GM19438 (cell line): ENCODE measurements around the gene NR2C1.

Source experiments
- ATAC-seq: cut with Tn5 transposase; IDR thresholded peaks from one replicate; pipeline ENCODE4 v1.9.1; 2021; ENCODE audit warnings: low read depth; ENCODE audit not compliant: unreplicated experiment

The NR2C1 gene

DNA sequence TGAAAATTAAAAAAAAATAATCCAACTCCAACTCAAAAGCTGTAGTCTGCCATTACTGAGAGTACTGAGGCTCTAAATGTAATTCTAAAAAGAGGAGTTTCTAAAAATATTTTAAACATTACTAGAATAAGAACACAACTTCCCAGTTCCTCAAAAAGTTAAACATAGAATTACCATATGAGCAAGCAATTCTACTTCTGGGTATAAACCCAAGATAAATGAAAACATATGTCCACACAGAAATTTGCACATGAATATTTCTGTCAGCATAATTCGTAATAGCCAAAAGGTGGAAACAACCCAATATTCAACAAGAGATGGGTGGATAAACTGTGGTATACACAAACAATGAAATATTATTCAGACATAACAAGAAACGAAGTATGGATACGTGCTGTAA, 15.0 kb upstream of the NR2C1 start:
- ATAC-seq, result peak; percentile 75

DNA sequence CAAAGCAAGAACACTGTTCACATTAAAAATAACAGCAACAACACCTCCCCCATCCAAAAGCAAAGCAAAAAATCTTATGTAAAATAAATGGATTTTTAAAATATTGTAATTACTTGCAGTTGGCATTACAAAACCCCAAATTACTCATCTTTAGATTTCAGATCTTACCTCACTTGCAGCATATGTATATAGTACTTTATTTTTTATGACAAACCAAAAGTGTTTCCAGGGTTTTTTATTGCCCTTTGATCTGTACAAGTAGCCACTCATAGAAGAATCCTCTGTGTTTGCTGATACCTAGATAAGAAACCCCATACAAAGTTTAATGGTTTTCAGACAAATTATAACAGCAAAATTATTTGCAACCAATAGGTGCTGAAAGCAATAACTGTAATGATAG, 12.2 kb upstream of the NR2C1 start:
- no peak for ATAC-seq

DNA sequence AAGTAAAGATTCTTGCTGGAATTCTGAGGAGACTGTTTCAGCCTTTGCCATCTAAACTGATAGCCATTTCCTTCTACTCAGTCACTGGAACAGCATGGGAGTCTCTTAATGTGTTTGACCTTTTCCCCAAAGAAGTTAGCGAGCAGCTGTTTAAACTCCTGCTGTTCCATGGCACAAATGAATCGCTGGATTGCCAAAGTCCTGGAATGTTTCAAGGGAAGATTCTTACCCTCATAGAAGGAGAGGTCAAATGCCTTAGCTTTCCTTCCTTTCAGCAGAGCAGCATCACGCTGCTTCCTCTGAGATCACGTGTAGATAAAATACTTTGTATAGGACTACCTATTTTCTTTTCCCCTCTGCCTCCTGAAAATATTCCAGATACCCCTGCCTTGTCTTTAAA, 10.5 kb upstream of the NR2C1 start:
- ATAC-seq, result no peak

DNA sequence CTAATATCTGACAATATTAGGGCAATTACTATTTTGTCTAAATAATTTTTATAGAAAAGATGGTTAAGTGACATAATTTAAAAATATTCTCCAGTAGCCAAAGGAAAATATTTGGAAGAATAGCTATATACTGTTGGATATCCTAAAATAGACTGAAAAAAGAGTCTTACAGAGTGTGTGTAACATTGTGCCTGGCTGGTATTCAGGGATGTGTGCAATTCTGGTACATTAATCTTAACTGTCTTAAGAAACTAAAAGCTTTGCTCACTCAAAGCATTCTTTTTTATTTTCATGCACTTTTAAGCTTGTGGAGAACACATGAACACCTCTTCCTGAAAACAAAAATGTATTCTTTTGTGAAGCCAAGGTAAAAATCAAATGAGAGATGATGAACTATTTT, 10.1 kb upstream of the NR2C1 start:
- ATAC-seq, result no peak

DNA sequence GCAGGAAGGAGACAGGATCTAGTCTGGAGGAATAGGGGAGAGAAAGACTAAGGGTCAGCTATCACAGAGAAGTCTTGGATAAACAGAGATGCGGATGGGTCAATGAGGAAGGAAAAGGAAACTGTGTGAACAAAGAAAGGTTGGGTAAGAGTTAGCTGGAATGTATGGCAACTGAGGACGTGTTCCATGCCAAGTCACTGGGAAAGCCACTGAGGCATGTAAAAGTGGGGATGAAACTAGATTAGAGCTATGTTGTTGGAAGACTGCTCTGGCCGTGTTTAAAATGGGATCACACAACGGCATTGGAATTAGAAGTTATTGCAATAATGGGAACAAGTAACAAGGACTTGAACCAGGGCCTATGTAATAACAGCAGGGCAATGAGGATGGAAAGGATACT, 3.9 kb upstream of the NR2C1 start:
- ATAC-seq, result no peak

DNA sequence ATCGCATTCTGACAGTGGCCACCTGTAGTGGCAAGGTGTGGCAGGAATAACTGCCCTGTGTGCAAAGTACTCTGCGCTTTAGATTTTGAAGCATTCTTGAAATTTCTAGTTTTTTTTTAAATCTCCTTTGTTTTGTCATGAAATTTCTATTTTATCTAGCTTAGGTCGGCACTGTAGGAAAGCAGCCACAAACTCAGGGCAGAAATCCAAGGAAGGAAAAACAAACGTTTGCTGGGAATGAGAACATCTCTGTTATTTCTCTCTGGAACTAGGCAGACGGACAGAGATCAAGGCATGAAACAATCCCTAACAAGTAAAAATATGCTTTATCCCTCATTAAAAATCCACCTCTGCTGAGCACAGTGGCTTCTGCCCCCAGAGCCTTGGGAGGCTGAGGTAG, 1.3 kb upstream of the NR2C1 start:
- ATAC-seq, result no peak

DNA sequence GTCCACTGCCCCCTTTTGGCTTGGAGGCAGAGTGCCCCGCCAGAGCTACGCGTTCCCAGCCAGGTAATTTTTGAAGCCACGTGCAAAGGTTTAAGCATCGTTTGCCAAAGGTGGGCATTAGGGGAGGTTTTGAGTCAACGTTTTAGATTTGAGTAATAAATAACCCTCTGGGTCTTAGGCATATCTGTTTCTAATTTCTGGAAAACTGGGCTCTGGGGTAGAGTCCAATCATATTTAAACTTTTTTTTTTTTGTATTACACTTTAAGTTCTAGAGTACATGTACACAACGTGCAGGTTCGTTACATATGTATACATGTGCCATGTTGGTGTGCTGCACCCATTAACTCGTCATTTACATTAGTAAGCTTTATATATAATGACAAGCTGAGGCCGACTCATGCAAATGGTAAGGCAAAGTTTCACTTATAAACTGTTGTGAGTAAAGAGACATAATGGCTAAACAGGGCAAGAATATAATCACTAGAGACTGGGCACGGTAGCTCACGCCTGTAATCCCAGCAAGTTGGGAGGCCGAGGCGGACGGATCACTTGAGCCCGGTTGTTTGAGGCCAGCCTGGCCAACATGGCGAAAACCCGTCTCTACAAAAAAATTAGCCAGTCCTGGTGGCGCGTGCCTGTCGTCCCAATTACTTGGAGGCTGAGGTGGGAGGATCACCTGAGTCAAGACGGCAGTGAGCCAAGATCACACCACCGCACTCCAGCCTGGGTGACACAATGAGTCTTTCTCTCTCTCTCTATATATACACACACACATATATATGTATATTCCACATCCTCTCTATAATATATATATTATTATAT, 491 bp upstream of the NR2C1 start:
- ATAC-seq, result no peak

DNA sequence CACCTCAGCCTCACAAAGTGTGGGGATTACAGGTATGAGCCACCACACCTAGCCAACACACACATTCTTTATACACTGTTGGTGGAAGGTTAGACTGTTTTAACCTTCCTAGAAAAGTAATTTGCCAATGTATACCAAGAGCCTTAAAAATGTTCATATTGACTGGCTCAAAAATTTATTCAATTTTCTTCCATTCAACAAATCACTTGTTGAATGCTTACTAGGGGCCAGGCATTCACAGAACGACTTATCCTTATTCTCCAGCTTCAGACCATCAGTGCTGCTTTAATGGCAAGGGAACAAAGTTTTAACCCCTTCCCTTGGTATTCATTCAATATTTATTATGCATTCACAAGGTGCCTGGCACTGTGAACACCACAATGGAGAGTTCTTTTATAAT, 3.0 kb downstream of the NR2C1 start:
- ATAC-seq, result no peak

DNA sequence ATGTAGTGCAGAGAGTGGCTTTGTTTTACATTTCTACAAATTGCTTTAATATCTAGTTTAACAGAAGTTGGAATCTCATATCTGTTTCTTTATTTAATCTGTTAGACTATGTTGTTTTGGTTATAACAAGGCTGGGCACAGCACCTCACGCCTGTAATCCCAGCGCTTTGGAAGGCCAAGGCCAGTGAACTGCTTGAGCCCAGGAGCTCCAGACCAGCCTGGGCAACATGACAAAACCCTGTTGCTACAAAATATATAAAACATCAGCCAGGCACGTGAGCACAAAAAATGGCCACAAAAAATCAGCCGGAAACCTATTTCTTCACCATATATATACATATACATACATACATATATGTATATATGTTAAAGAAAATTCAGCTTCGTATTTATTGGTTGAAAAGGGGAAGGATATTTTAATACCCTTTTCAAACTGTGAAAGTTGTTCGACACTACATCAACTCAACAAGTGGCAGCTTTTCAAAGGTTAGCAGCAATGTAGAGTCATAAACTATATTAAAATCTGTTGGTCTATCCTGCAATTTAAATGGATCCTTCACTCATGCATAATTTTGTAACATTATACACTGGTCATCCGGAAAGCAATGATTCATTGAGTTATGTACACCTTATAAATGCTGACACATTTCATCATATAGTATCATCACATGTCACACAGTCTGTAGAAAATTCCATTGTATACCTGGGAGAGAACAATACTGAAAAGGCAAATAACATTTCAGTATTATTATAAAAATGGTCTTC, 7.1 kb downstream of the NR2C1 start:
- no peak for ATAC-seq

DNA sequence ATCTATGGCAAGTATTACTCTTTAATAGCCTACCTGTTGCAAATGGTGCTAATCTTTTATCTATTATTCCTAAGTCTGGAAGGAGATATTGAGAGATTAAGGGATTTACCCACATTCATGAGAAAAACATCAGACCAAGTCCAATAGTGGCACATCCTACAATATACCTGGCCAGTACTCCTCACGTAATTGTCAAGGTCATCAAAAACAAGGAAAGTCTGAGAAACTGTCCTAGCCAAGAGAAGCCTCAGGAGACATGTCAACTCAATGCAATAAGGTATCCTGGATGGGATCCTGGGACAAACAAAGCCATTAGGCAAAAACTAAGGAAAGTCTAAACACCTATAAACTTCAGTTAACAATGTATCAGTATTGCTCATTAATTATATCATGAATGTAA, 12.5 kb downstream of the NR2C1 start:
- no peak for ATAC-seq

DNA sequence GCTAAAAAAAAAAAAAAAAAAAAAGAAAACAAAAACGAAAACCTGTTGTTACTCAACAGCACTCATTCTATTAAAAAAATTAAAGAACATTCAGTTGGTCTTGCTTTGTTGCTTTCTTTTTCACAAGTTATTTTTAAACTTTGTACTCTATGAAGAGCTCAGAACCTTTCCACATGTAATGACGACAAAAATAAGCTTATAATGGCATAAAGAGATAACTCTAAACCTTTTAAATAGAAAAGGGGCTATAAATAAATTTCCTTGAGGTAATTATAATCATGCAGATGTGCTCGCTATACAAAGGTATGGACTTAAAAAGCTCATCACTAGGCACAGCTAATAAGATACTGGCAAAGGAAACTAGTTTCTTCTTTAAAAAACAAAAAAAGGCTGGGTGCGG, 13.4 kb downstream of the NR2C1 start:
- no peak for ATAC-seq

DNA sequence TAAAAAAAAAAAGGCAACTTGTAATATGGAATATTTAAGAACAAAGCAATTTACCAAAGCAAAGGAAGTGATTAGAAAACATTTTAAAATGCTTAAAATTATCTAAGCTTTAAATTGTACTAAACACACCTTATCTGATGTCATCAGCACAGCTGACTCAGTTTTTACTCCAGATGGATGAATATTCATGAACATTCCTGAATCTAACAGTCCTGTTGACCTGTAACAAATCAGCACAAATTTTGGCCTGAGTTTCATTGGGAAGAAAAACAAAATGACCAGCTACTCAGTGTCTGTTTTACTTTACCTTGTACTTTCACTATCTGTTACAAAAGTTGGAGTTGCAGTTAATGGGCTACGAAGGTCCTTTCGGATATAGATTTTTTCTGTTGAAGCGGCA, 16.0 kb downstream of the NR2C1 start:
- ATAC-seq, result no peak

DNA sequence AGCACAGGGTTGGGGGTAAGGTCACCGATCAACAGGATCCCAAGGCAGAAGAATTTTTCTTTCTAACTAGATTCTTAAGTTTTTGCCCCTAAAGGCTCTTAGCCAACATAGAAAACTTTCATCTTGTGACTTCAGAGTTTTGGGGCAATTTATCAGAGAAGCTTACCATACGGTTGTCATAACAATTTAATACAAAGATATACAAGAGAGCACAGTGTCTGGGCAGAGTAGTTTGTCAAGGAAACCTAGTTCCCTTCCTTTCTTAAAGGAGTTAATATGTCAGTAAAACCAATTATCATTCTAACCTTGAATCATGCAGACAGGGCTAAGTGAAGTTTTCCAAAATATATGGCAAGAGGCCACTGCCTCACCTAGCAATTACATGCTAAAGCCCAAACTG, 18.4 kb downstream of the NR2C1 start:
- no peak for ATAC-seq

DNA sequence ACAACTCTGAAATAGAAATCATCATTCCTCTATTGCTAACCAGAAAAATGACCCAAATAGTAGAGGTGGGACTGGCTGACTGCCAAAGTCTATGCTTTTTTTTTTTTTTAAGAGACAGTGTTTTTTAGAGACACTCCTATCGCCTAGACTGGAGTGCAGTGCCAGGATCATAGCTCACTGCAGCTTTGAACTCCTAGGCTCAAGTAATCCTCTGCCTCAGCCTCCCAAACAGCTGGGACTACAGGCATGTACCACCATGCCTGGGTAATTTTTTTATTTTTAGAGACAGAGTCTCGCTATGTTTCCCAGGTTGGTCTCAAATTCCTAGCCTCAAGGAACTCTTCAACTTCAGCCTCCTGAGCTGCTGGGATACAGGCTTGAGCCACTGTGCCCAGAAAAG, 19.2 kb downstream of the NR2C1 start:
- ATAC-seq, result no peak

DNA sequence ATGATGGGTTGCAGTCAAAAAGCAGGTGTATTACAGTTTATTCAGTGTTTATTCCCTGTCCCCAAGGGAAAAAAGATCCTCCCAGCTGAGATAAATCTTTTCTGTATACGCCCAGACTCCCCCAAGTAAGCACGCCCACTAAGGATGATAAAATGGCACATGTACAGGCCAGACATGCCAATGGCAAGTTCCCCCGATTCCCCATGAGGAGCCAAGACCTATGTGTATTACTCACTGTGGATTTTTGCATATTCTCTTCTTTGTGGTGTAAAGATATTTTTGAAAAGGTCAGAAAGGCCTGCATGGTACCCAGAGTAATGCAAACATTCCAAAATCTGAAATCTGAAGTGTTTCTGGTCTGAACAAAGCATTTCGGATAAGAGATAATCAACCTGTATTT, 22.2 kb downstream of the NR2C1 start:
- no peak for ATAC-seq

DNA sequence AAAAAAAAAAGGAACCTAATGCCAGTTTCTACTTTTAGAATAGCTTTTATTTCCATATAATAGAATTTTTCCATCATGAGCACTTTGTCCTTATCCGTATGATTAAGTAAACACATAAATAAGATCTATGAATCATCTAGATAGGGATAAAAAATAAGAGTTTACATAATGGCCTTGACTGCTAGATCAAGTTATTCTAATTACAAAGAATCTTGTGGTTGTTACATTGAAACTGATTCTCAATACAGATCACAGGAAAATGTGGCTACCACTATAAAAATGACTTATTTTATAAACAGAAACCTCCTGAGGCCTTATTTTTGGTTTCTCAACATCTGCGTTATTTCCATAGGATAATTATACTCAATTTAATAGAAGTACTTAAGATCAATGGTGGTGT, 35.5 kb downstream of the NR2C1 start:
- ATAC-seq, result no peak

DNA sequence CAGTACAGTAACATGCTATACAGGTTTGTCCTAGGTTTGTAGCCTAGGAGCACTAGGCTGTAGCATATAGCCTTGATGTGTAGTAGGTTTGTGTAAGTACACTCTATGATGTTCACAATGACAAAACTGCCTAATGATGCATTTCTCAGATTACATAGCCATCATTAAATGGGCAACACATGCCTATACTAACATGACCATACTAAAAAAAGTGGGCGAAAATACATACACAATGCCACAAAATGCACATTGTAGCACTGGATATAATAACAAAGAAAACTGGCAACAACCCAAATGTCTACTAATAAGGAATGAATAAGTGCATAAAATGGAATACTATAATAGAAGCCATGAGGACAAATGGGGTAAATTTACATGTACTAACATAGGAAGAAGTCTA, 38.7 kb downstream of the NR2C1 start:
- no peak for ATAC-seq

DNA sequence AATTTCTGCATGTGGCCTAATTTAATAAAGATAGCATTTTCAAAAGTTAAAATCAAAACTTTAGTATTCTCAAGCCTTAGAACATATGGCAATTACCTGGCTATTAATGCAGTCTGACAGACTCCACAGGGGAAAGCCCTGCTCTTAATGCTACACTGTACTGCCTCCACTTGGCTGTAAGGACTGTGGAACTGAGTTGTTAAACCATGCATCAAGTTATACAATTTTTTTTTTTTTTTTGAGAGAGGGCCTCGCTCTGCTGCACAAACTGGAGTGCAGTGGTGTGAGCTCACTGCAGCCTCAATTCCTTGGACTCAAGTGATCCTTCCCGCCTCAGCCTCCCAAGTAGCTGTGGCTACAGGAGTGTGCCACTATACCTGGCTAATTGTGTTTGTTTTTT, 50.9 kb downstream of the NR2C1 start:
- ATAC-seq, result no peak

DNA sequence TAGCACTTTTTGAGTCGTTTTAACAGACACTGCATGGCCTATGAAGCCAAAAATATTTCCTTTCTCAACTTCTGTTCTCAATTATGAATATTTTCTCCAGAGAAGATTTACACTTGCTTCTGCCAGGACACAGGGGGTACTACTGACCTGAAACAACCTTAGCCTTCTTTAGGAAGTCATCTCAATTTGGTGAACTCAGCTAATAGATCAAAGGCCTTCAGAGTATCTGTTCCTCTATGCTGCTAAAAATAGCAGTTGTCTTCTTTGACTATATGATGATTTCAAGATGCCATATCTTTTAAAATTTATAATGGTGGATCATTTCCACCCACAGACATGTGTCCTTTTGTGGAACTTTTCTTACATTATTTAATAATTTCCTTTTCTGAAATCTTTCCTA, 55.9 kb downstream of the NR2C1 start:
- ATAC-seq, result no peak

DNA sequence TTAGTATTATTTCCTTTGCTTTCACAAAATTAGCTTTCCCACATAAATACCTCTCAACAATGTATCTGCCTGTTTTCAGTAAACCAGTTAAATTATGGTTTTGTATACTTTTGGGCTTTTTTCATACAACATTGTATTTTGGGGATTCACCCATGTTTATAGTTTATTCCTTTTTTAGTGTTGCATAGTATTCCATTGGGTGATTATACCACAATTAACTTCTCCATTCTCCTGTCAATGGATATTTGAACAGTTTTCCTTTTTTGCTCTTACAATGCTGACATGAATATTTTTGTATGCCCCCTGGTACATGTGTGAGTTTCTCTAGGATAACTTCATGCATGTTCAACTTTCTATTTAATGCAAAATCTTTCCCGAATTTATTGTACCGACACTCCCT, 57.3 kb downstream of the NR2C1 start:
- no peak for ATAC-seq

DNA sequence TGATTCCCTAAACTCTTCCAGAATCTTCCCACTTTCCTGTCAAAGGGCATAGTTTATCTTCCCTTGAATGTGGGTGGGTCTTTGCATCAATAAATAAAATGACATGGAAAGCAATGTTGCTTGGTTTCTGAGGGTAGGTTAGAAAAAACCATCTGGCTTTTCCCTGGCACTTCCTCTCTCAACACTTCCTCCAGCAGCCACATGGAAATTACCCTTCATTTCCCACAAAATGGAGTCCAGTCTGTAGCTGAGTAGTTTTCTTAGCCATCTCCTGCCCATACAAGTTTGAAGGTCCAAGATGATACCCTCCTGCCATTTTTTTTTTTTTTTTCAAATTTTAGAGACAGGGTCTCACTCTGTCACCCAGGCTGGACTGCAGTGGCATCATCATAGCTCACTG, 58.9 kb downstream of the NR2C1 start:
- ATAC-seq, result no peak

DNA sequence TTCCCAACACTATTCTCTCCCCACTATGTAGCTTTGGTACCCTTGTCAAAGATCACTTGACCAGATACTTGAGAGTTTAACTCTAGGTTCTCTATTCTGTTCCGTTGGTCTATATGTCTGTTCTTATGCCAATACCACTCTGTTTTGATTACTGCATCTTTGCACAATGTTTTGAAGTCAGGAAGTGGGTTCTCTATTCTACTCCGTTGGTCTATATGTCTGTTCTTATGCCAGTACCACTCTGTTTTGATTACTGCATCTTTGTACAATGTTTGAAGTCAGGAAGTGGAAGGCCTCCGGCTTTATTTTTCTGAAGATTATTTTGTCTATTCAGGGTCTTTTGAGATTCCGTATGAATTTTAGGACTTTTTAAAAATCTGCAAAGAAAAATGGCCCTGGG, 67.2 kb downstream of the NR2C1 start:
- no peak for ATAC-seq
